PC-9 (cell line): ENCODE measurements around the gene TAF3. TPM values are rescaled to one million over a fixed set of nuclear protein-coding genes. Genes with fewer than 3 reads are reported as not detected.

Experiments used
- BruUV-seq: library from RNA; stranded (reverse); fragments of 400-500 nt; replicated peaks from 2 replicates; lab custom pipeline; 2021; lab: Mats Ljungman, UMichigan
- CTCF ChIA-PET: fragments of 300-600 bp; sonication (Branson Sonifier 250); formaldehyde crosslinking; loops from one replicate; lab custom pipeline; 2022; ENCODE audit warnings: antibody characterized with exemption; lab: Charles Lee
- POLR2A ChIA-PET: fragments of 300-600 bp; sonication (Branson Sonifier 250); formaldehyde crosslinking; loops from one replicate; lab custom pipeline; 2022; ENCODE audit warnings: antibody characterized with exemption; ENCODE audit not compliant: unreplicated experiment; lab: Charles Lee
- DNase-seq, 2 experiments: peaks; one replicate each; pipeline versions ENCODE4 v3.0.0 to v3.0.0-alpha.2; 2015 to 2022; ENCODE audit warnings: mixed read lengths in 1 of 2
- H2AFZ ChIP-seq: fragments of 200-600 bp; sonication (generic); 2 replicates; pipeline ENCODE4 v1.8.1; 2017; ENCODE audit warnings: antibody characterized with exemption
- H3F3A ChIP-seq: fragments of 200-600 bp; sonication (generic); 2 replicates; pipeline ENCODE4 v1.8.1; 2017; ENCODE audit warnings: antibody characterized with exemption, mild to moderate bottlenecking, low read depth; ENCODE audit not compliant: insufficient read depth
- H3K27ac ChIP-seq: fragments of 200-600 bp; sonication (generic); 2 replicates; pipeline ENCODE4 v1.6.1; 2016; ENCODE audit warnings: mixed run types
- H3K27me3 ChIP-seq: fragments of 200-600 bp; sonication (generic); 2 replicates; pipeline ENCODE4 v1.6.1; 2016; ENCODE audit warnings: low read depth, mixed run types; ENCODE audit not compliant: insufficient read depth
- H3K36me3 ChIP-seq: fragments of 200-600 bp; sonication (generic); 2 replicates; pipeline ENCODE4 v1.6.1; 2016; ENCODE audit warnings: low read depth, mixed run types
- H3K4me1 ChIP-seq: fragments of 200-600 bp; sonication (generic); replicated peaks from 2 replicates; pipeline ENCODE4 v1.6.1; 2016; ENCODE audit warnings: mixed run types; ENCODE audit not compliant: insufficient read depth
- H3K4me2 ChIP-seq: fragments of 200-600 bp; sonication (generic); 2 replicates; pipeline ENCODE4 v1.6.1; 2017; ENCODE audit warnings: mixed run types
- H3K4me3 ChIP-seq: fragments of 200-600 bp; sonication (generic); 2 replicates; pipeline ENCODE4 v1.6.1; 2016; ENCODE audit warnings: mixed run types
- H3K79me2 ChIP-seq: fragments of 200-600 bp; sonication (generic); 2 replicates; pipeline ENCODE4 v1.6.1; 2017; ENCODE audit warnings: low read depth, mixed run types
- H3K9me2 ChIP-seq: fragments of 200-600 bp; sonication (generic); 2 replicates; pipeline ENCODE4 v1.8.1; 2017; ENCODE audit warnings: mild to moderate bottlenecking; ENCODE audit not compliant: insufficient read depth
- H3K9me3 ChIP-seq: fragments of 200-600 bp; sonication (generic); 2 replicates; pipeline ENCODE4 v1.8.1; 2016; ENCODE audit warnings: low read depth; ENCODE audit not compliant: insufficient read depth
- H4K20me1 ChIP-seq: fragments of 200-600 bp; sonication (generic); 2 replicates; pipeline ENCODE4 v1.8.1; 2017; ENCODE audit not compliant: insufficient read depth
- CTCF ChIP-seq: fragments of 200-600 bp; sonication (generic); conservative IDR thresholded peaks from 2 replicates; pipeline ENCODE4 v1.6.1; 2017; ENCODE audit warnings: mixed run types, antibody characterized with exemption, mild to moderate bottlenecking, moderate library complexity
- EZH2 ChIP-seq: fragments of 200-600 bp; sonication (generic); IDR thresholded peaks from 2 replicates; pipeline ENCODE4 v1.8.0; 2017; ENCODE audit warnings: antibody characterized with exemption, low read depth
- intact Hi-C: fragments of 100-400 bp; cut with micrococcal nuclease; formaldehyde crosslinking; loops from one replicate; pipeline ENCODE4 v1.10.0; 2022; ENCODE audit not compliant: unreplicated experiment
- total RNA-seq: library from RNA; stranded (reverse); gene quantifications from 2 replicates; pipeline ENCODE4 v1.2.3, GENCODE V29; 2021

TAF3 gene
- total RNA-seq, 1 experiment from 2014 or later: 7.7 TPM

- ChIA-PET POLR2A (no interaction called here), CTCF (interaction anchor here (0.6 kb wide), 1 partner anchor 115 kb away, joined by 5 read pairs; no protein-coding TSS in a partner anchor)
- H3K4me3 ChIP-seq: no peak overlapping the region
- no peaks in the 10 kb centered on the region for H4K20me1 ChIP-seq
- no peaks in the 10 kb centered on the region for H3K9me3 ChIP-seq
- H3K27me3 ChIP-seq: no peaks in the 10 kb centered on the region
- no peaks in the 10 kb centered on the region for H3K4me1 ChIP-seq
- no peaks in the 10 kb centered on the region for H3K36me3 ChIP-seq
- no peaks in the 10 kb centered on the region for H3F3A ChIP-seq
- no peak overlapping the region for H2AFZ ChIP-seq
- TF ChIP-seq EZH2 (no peak), CTCF (no peak)
- H3K9me2 ChIP-seq: no peaks in the 10 kb centered on the region
- DNase-seq: no peak
- no TSS peak for BruUV-seq
- intact Hi-C loops: no loop called here
- H3K79me2 ChIP-seq: no peaks in the 10 kb centered on the region
- no peak overlapping the region for H3K4me2 ChIP-seq
- no peak overlapping the region for H3K27ac ChIP-seq
These were observed 168.5 kb downstream of the TAF3 start for GRCh38 chr10:7986851-7987250.

DNA sequence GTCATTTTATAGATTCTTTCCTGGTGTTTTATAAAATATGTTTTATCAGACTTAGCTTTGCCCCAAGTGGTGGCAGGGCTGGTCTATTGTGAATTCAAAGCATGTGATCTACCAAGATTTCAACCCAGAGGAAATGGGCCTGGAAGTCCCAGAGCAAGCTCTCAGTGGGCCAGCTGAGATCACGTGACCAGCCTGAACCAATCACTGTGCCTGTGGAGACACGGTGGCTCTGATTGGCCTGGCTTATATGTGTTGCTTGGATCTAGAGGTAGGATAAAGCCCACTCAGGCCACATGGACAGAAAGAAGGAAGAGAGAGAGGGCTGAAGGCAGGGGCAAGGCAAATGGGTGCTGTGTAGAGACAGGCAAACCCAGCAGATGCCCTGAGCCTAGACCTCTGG lies 170.7 kb downstream of the TAF3 start:
- BruUV-seq: no TSS peak

DNA sequence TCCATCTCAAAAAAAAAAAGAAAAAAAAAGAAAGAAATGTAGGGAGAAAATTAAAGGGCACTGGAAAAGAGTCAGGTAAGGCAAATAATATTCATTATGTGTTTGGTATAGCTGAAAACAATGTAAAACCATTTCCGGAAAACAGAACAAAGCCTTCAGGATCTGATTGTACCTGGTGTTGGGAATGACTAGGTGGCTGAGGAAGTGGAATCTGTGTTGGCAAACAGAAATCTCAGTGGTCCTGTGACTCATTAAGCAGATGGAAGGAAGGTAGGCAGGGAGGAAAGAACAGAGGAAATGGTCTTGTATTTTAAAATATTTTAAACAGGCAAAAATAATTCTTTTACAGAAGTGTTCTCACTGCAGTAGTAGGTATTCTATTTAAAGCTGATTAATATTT lies 180.5 kb downstream of the TAF3 start:
- no peaks in the 10 kb centered on the region for H3K4me1 ChIP-seq
- no peak overlapping the region for H2AFZ ChIP-seq
- POLR2A ChIA-PET: no interaction called here
- H3F3A ChIP-seq: no peaks in the 10 kb centered on the region; the same call in 1 of the 2 replicates
- DNase-seq: no peak
- CTCF ChIA-PET: no interaction called here
- no TSS peak for BruUV-seq
- no peak overlapping the region for H3K4me2 ChIP-seq
- H3K27ac ChIP-seq: no peak overlapping the region
- H3K36me3 ChIP-seq: no peaks in the 10 kb centered on the region
- H3K79me2 ChIP-seq: no peaks in the 10 kb centered on the region
- no peaks in the 10 kb centered on the region for H4K20me1 ChIP-seq
- no peaks in the 10 kb centered on the region for H3K9me2 ChIP-seq
- H3K9me3 ChIP-seq: no peaks in the 10 kb centered on the region
- TF ChIP-seq EZH2 (no peak), CTCF (no peak)
- no peak overlapping the region for H3K4me3 ChIP-seq
- intact Hi-C loops: no loop called here
- no peaks in the 10 kb centered on the region for H3K27me3 ChIP-seq

More for the DNA sequence above, 170.7 kb downstream of the TAF3 start:
- ChIA-PET POLR2A (no interaction called here), CTCF (no interaction called here)
- TF ChIP-seq CTCF (no peak), EZH2 (no peak)
- H4K20me1 ChIP-seq: no peaks in the 10 kb centered on the region
- no peaks in the 10 kb centered on the region for H3F3A ChIP-seq
- H3K4me1 ChIP-seq: no peaks in the 10 kb centered on the region
- no peaks in the 10 kb centered on the region for H3K9me3 ChIP-seq
- H3K27ac ChIP-seq: no peak overlapping the region
- no peaks in the 10 kb centered on the region for H3K36me3 ChIP-seq
- DNase-seq: no peak
- no peaks in the 10 kb centered on the region for H3K9me2 ChIP-seq
- intact Hi-C loops: no loop called here
- H3K4me3 ChIP-seq: no peak overlapping the region
- no peak overlapping the region for H2AFZ ChIP-seq
- no peak overlapping the region for H3K4me2 ChIP-seq
- H3K79me2 ChIP-seq: no peaks in the 10 kb centered on the region
- H3K27me3 ChIP-seq: no peaks in the 10 kb centered on the region
